Measurements from ENCODE around the gene PPM1E. TPM values are rescaled to one million over a fixed set of nuclear protein-coding genes. Genes with fewer than 3 reads are reported as not detected.

PPM1E gene
- total RNA-seq, 2 experiments from 2014 or later, result 0.19 to 0.40 TPM

GRCh38 chr17:59024916-59025315 is 269.3 kb downstream of the PPM1E start:
- DNase-seq (ENCODE audit: low spot score), result no peak
- no peaks in the 10 kb centered on the region for H3K9me2 ChIP-seq (ENCODE audit: insufficient read depth, low read length)
- H2AFZ ChIP-seq (ENCODE audit: low read length), result no peak overlapping the region
- H3K4me1 ChIP-seq (ENCODE audit: insufficient read depth, low read length, poor library complexity, severe bottlenecking), result no peaks in the 10 kb centered on the region
- H3K9me3 ChIP-seq (ENCODE audit: low read length), result no peaks in the 10 kb centered on the region; the same call in 1 of the 2 replicates
- CTCF ChIA-PET (ENCODE audit: unreplicated experiment), result no interaction called here
- BruUV-seq (replicated peaks), result no TSS peak
- no peak overlapping the region for H3K4me3 ChIP-seq (ENCODE audit: low read depth, low read length, poor library complexity, severe bottlenecking)
- POLR2A ChIA-PET, result no interaction called here
- peaks cover 76% of the 10 kb centered on the region for H3K36me3 ChIP-seq (ENCODE audit: insufficient read depth, low read length)
- H4K20me1 ChIP-seq (ENCODE audit: insufficient read depth, low read length), result no peaks in the 10 kb centered on the region
- intact Hi-C loops (cut with micrococcal nuclease; ENCODE audit: unreplicated experiment), result loop anchor here (2.0 kb wide), 1 partner anchor 14 kb away; no protein-coding TSS in a partner anchor
- no peaks in the 10 kb centered on the region for H3K79me2 ChIP-seq (ENCODE audit: insufficient read depth, low read depth, low read length)
- TF ChIP-seq EZH2phosphoT487 (IDR thresholded peaks at IDR 0.05; ENCODE audit: borderline replicate concordance, low read depth, low read length) (no peak), CTCF (conservative IDR thresholded peaks at IDR 0.05; ENCODE audit: low read length) (no peak)
- no peak overlapping the region for H3K4me2 ChIP-seq (ENCODE audit: low read length)
- no peak overlapping the region for H3K27ac ChIP-seq (ENCODE audit: low read depth, low read length, poor library complexity, severe bottlenecking)

GRCh38 chr17:59026176-59026939 is 270.7 kb downstream of the PPM1E start:
- H3K4me2 ChIP-seq (ENCODE audit: low read length), result no peak overlapping the region
- H3K4me1 ChIP-seq (ENCODE audit: insufficient read depth, low read length, poor library complexity, severe bottlenecking), result no peaks in the 10 kb centered on the region
- DNase-seq (ENCODE audit: low spot score), result no peak
- H3K9me3 ChIP-seq (ENCODE audit: low read length), result no peaks in the 10 kb centered on the region
- H3K4me3 ChIP-seq (ENCODE audit: low read depth, low read length, poor library complexity, severe bottlenecking), result no peak overlapping the region
- no peaks in the 10 kb centered on the region for H3K79me2 ChIP-seq (ENCODE audit: insufficient read depth, low read depth, low read length)
- intact Hi-C loops (cut with micrococcal nuclease; ENCODE audit: unreplicated experiment), result no loop called here
- CTCF ChIA-PET (ENCODE audit: unreplicated experiment), result no interaction called here
- peaks cover 71% of the 10 kb centered on the region for H3K36me3 ChIP-seq (ENCODE audit: insufficient read depth, low read length)
- TSS peak; percentile 11 for BruUV-seq (replicated peaks)
- no peak overlapping the region for H2AFZ ChIP-seq (ENCODE audit: low read length)
- TF ChIP-seq EZH2phosphoT487 (IDR thresholded peaks at IDR 0.05; ENCODE audit: borderline replicate concordance, low read depth, low read length) (no peak), CTCF (conservative IDR thresholded peaks at IDR 0.05; ENCODE audit: low read length) (no peak)
- H3K9me2 ChIP-seq (ENCODE audit: insufficient read depth, low read length), result no peaks in the 10 kb centered on the region
- POLR2A ChIA-PET, result interaction anchor here (0.6 kb wide), 1 partner anchor 127 kb away, joined by 3 read pairs; no protein-coding TSS in a partner anchor
- no peaks in the 10 kb centered on the region for H4K20me1 ChIP-seq (ENCODE audit: insufficient read depth, low read length)
- no peak overlapping the region for H3K27ac ChIP-seq (ENCODE audit: low read depth, low read length, poor library complexity, severe bottlenecking)

- H3K4me3 ChIP-seq (ENCODE audit: low read depth, low read length, poor library complexity, severe bottlenecking), result no peak overlapping the region
- intact Hi-C loops (cut with micrococcal nuclease; ENCODE audit: unreplicated experiment), result loop anchor here (2.0 kb wide), 1 partner anchor 19 kb away; no protein-coding TSS in a partner anchor
- H3K79me2 ChIP-seq (ENCODE audit: insufficient read depth, low read depth, low read length), result no peaks in the 10 kb centered on the region
- no peaks in the 10 kb centered on the region for H4K20me1 ChIP-seq (ENCODE audit: insufficient read depth, low read length)
- peaks cover 74% of the 10 kb centered on the region for H3K36me3 ChIP-seq (ENCODE audit: insufficient read depth, low read length)
- no peaks in the 10 kb centered on the region for H3K9me2 ChIP-seq (ENCODE audit: insufficient read depth, low read length)
- CTCF ChIA-PET (ENCODE audit: unreplicated experiment), result no interaction called here
- DNase-seq (ENCODE audit: low spot score), result no peak
- no TSS peak for BruUV-seq (replicated peaks)
- no peaks in the 10 kb centered on the region for H3K4me1 ChIP-seq (ENCODE audit: insufficient read depth, low read length, poor library complexity, severe bottlenecking)
- H3K4me2 ChIP-seq (ENCODE audit: low read length), result no peak overlapping the region
- no peak for TF ChIP-seq EZH2phosphoT487 (IDR thresholded peaks at IDR 0.05; ENCODE audit: borderline replicate concordance, low read depth, low read length)
- no peak for TF ChIP-seq CTCF (conservative IDR thresholded peaks at IDR 0.05; ENCODE audit: low read length)
- H3K27ac ChIP-seq (ENCODE audit: low read depth, low read length, poor library complexity, severe bottlenecking), result no peak overlapping the region
- POLR2A ChIA-PET, result no interaction called here
- H3K9me3 ChIP-seq (ENCODE audit: low read length), result no peaks in the 10 kb centered on the region
- no peak overlapping the region for H2AFZ ChIP-seq (ENCODE audit: low read length)
Observed at GRCh38 chr17:59027750-59028149, 272.1 kb downstream of the PPM1E start.
